Activated T-cell treated with anti-CD3 and anti-CD28 coated beads for 4 hours (primary cell): ENCODE results near the gene FETUB.

Experiments used
- DNase-seq: peaks from one replicate; pipeline ENCODE4 v3.0.0-alpha.2; 2020

The FETUB gene

DNA sequence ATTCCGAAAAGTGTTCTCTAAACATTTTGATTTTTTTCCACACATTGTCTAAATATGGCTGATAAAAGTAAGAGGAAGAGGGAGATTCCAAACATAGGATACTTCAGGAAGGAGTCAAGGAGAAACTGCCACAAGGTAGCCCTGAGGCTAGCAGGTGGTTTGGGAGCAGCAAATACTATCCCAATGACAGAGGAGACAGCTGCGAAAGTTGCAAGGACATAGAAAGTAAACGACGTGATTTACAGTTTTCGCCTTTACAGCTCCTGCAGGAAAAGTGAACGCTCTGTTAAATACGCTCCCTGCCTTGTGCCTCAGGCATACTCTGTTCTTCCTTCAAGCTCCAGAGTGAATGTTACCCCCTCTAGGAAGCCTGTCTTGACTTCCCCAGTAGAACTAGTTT lies 3.7 kb upstream of the FETUB start:
- no peak for DNase-seq

DNA sequence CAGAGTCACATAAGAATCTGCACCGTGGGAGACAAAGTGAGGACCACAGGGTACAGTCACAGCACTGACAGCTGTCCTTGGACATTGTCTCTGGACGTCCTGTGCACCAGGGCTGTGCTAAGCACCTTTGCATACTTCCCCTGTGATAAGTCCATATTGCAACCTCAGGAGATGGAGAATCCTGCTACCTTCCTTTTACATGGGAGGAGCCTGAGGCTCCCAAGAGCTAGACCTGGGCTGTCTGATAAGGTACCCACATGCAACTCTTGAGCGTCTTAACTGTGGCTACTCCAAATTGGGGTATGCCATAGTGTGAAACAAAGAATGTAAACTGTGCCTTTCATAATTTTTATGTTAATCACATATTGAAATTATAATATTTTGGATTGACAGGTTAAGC lies 2.5 kb upstream of the FETUB start:
- no peak for DNase-seq

DNA sequence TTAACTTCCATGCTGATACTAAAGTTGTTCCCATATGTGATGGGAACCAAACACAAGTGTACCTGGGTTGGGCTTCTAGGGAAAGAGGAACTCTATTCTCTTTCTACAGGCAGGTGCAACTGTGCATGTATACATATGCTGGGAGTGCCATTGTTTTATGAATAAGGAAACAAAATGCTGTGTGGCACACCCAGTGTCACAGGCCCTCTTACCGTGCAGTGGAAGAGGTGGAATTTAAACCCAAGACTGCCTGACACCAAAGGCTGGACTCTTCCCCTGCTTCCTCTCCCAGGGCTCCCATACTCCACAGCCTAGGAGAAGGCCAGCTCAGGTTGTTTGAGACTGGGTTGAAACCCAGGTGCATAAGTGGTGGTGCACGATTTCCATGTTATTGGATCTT lies 1.9 kb upstream of the FETUB start:
- DNase-seq: no peak

DNA sequence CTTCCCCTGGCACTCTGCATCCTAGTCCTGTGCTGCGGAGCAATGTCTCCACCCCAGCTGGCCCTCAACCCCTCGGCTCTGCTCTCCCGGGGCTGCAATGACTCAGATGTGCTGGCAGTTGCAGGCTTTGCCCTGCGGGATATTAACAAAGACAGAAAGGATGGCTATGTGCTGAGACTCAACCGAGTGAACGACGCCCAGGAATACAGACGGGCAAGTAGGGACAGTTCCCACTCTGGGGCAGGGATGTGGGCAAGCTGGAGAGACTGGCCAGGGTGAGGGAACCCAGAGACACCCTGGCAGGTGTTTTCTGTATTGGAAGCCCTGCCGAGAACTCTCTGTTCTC lies 247 bp downstream of the FETUB start:
- no peak for DNase-seq

DNA sequence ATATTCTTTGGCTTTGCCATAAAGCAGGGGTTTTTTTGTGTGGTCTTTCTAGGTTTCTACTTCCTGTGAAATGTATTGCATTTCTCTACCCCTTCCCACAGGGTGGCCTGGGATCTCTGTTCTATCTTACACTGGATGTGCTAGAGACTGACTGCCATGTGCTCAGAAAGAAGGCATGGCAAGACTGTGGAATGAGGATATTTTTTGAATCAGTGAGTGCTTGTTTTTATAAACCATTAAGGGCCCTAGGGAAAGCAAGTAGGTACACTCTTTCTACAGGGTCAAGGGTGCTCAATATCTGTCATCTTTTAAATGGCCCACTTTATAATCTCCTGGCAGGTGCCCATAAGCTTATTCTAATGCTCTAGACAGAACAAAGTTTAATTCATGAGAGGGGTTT lies 730 bp downstream of the FETUB start:
- no peak for DNase-seq

DNA sequence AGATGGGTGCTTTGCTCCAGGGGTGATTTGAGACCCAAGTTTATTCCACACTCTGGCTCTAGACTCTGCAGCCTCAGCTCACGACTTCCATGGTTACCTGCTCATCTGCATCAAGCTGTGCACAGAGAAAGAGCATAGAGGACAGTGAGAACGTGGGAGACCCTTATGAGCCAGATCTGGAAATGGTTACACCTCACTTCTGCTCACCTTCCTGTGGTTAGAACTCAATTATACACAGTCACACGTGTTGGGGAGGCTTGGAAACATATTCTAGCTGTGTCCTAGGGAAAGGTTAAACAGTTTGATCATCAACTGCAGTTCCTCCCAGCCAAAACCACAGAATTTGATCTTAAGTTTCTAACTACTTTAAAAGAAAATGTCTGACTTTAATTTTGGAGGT lies 1.8 kb downstream of the FETUB start:
- DNase-seq: no peak

DNA sequence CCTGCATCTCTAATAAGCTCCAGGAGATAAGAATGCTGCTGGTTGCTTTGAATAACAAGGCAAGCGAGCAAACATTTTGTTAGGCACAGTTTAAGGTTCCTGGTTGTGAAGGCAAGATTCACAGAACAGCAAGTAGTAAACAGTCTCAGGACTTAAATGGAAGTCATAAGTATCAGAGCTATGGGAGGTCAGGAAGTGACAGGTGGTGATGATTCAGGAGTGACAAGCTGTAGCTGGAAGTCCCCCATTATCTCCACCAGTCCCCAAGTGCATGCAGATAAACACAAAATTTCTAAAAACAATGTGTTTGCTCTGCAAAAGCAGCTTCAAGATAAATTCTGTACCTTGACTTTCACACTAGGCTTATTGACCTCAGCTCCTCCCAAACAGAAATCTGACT lies 3.3 kb downstream of the FETUB start:
- no peak for DNase-seq

DNA sequence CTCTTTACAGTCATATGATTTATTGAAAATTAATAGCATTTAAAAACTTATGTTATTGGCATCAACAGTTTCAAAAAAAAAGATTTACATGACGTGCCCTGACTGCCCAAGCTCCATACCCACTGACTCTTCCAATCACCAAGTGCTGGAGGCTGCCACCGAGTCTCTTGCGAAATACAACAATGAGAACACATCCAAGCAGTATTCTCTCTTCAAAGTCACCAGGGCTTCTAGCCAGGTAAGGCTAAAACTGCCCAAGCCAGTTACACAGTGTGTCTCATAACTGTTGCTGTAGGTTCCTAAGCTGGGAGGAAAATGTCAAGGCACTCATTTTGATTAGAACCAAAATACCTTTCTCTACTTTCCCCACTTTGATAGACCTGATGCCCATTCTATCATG lies 4.5 kb downstream of the FETUB start:
- DNase-seq: no peak

DNA sequence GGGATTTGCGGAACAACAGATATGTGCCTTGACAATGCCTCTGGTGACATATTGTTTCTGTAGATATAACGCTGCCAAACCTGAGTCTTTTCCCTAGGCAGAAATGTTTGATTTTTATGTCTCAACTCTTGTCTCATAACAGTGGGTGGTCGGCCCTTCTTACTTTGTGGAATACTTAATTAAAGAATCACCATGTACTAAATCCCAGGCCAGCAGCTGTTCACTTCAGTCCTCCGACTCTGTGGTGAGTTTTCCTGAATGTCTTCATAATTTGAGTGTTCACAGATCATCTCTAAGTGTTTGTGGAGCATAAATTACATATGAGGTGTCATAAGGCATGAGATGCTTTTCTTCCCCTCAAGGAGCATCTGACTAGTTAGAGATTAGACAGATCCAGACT lies 5.9 kb downstream of the FETUB start:
- DNase-seq: no peak

DNA sequence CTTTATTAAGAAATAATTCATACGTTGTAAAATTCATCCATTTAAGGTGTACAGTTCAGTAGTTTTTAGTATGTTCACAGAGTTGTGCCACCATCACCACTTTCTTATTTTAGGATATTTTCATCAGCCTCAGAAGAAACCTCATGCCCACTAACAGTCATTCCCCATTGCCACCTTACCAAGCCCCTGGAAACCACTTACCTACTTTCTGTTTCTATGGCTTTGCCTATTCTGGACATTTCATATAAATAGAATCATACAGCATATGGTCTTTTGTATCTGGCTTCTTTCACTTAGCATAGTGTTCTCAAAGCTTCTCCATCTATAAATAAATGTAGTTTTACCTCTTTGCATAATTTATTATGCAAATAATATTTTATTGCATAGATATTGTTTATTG lies 6.6 kb downstream of the FETUB start:
- no peak for DNase-seq

DNA sequence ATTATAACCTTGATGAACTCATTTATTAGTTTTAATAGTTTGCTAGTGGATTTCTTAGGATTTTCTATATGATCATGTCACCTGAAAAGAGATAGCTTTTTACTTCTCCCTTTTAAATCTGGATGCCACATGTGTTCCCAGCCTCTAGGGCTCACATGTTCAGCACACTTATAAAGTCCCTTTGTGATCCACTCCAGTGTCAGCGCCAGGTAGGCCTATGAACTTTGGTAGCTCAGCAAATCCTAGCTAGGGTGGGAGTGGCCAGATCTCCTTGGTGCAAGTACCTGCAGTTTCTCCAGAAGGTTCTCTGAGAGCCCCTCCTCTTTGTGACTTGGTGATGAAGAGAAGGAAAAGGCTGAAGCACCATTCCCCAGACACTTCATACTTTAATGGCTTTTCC lies 8.7 kb downstream of the FETUB start:
- DNase-seq: no peak

DNA sequence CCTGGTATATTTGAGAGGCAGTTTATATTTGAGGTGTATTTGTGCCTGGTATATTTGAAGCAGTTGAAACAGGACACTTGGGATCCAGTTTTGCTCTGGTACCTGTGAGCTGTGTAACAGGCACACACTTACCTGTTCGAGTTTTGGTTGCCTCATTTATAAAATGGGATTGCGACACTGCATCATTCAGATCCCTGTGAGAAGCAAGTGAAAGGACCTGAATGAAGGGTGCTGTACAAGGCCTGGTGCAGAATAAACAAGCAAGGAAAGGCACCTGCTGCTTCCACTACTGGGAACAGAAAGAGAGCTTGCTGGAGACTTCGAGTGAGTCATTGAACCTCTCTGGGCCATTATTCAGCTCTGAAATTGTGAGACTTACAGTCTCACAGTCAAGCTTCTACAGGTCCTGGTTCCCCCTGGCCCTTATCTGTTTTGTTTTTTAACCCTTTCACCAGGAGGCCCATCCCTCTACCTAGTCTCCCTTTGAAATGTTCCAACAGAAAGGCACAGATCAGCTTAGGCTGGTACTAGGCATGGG lies 11.5 kb downstream of the FETUB start:
- DNase-seq: no peak

DNA sequence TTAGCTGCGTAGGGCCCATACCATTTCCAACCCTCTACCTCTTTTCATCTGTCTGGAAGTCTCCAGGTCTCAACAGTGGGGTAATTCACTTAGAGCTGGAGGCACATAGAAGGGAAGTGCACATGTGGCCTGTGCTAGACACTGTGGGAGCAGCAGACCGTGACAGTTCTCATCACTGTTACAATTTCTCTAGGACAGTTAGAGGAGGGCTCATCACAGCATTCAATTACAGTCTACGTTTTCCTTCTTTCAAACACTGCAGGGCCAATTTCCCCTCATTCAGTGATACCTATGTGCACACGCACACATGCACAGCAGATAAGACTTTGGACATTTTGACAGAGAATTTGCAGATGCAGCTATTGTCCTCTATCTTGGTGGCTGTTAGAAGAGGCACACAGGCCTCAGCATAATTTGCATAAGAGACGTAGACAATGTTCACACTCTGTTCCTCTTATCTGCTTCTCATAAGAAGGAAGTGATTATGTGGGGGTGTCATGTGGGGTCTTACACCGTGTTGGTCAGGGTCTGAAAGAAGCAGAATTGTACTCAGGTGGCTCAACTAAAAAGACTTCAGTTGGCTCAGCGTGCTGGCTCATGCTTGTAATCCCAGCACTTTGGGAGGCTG lies 13.0 kb downstream of the FETUB start:
- no peak for DNase-seq

DNA sequence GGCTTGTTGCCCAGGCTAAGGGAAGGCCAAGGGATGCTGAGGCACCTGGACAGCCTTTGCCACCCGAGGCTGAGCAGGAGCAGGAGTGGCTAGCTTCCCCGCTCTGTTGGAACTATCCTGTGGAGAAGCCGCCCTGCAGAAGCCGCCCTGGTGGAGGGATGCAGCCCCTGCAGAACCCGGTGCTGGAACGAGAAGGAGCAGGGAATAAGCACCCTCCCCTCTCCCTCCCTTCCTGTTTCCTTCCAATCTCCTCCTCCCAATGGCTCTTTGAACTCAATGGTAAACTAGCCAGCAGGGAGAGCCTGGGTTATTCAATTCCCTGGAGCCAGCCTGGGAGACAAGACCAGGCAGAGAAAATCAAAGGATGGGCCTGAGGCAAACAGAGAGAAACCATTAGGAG lies 13.8 kb downstream of the FETUB start:
- DNase-seq: no peak

DNA sequence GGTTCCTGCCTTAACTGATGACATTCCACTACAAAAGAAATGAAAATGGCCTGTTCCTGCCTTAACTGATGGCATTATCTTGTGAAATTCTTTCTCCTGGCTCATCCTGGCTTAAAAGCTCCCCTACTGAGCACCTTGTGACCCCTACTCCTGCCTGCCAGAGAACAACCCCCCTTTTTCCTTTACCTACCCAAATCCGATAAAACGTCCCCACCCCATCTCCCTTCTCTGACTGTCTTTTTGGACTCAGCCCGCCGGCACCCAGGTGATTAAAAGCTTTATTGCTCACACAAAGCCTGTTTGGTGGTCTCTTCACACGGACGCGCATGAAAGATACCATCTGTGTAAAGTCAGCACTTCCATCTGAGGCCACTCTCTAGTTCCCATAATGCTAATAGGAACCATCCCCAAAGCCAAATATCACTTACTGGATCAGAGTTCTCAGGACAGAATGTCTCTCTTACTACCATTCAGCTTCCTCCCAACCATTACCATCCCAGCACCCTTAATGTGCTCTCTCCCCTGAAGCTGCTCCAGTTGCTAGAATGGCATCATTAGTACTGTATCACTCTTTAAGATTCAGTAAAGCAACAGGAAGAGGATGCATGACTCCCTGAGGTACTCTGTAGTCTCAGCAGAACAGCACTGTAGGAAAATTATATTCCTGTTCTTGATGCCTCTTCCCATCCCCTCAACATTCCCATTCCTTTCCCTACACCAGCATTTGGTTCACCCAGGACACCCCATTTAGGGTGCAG lies 23.3 kb downstream of the FETUB start:
- no peak for DNase-seq

DNA sequence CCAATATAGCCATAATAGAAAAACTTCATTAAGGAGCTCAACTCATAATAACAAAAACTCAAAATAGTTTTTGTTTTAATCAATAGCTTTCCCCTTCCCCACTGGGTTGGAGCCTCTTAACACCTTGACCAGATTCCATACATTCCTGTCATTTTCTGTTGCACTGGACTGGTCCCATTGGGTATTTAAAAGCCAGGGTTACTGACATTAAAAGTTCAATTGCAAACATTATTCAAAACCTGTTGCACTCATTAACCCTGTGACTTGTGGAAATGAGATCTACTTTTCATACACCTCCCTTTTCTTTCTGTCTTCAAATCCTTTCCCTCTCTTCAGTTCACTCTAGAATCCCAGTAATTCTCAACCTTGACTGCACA lies 23.9 kb downstream of the FETUB start:
- DNase-seq: no peak

DNA sequence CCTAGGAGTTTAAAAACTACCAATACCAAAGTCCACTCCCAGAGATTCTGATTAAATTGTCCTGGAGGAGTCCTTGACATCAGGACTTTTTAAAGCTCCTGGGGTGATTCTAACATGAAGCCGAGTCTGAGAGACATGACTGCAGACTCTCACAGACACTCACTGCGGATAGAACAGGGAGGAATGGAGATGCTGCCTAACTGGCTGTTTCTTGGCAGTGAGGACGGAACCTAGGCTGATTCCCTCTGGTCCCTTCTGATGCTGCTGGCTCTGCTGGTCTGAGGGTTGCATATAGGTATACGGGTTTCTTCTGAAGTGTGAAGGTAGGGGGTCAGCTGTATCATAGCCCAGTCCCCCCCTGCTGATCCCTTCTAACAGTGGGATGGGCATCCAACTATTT lies 24.3 kb downstream of the FETUB start:
- DNase-seq: no peak

DNA sequence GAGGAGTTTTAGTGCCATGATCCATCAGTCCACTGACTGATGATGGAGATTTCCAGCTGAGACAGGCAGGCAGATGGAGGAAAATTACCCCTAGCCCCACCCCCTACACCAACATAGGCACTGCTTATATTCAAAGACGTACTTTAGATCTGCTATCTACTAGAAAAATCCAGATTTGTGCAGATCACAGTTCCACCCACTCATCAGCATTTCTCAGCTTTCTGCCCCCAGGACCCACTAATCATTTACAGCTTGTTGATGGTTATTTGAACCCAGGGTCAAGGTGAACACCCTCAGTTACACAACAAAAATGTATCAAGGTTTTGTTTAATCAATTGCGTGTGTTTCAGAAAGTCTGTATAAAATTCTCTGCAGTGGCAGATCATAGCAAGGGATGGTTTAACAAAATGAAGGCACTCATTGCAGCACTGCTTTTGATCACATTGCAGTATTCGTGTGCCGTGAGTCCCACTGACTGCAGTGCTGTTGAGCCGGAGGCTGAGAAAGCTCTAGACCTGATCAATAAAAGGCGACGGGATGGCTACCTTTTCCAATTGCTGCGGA lies 25.5 kb downstream of the FETUB start, which contains the start of gene HRG:
Gene HRG, plus strand, starts transcription at position 390 of the 564 bp plus-strand sequence. Its CDS starts 18 bp downstream, at position 408.
- DNase-seq: no peak

DNA sequence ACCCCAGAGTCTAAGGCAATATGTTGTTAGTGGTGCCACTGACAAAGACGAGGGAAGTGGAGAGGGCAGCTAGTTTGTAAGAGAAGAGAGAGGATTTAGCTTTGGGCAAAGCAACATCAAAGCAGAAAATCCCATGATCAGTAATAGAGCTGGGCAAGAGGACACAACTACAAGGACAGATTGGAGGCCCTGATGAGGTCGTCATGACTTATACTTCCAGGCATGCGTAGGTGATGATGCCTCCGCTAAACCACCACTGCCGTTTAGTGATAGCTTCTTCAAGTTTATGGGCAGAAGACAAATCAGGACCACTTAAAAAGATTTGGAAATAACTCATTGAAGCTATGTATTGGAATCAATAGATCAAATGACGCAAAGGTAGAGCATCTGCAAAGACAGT lies 28.2 kb downstream of the FETUB start:
- no peak for DNase-seq

DNA sequence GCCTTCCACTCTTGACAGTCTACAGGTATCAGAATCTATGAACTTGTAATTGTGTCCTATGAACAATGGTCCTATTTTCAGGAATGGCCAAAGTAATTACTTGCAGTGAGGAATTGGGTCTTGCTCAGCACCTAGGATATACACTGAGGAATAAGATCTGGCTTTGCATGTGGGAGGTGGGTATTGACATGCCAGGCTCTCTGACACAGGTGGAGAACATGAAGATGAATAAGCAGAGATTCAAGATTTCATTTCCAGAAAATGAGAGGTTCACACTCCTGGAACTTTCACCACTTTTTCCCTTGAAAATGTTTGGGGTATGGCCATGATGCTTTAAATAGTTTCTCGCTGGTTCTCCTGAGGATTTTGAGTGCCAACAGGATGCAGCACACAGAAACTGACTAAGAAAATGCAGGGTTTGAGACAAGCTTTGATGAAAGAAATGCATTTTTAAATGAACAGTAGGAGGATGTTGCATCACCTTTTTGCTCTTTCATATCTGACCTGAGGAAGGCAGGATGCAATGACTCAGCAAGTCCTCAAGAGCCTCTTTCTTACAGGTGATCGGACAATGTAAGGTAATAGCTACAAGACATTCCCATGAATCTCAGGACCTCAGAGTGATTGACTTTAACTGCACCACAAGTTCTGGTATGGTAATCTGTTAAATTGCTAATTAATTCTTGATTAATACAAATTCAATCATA lies 29.3 kb downstream of the FETUB start:
- no peak for DNase-seq

DNA sequence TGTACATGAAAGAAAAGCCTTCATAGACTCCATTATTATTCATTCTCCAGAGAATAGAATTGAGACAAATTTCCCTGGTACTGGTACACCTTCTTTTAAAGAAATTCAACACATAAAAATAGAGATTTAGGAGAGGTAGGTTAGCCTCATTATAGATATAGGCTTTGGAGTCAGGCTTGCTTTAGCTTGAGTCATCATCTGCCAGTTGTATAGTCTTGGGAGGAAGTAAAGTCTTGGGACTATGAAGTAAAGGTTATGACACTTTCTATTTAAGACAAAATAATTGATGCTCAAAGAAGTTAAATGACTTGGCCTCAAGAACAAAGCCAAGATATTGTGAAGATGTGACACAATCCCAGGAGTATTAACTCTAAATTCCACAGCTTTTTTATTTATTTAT lies 30.0 kb downstream of the FETUB start:
- DNase-seq: no peak

DNA sequence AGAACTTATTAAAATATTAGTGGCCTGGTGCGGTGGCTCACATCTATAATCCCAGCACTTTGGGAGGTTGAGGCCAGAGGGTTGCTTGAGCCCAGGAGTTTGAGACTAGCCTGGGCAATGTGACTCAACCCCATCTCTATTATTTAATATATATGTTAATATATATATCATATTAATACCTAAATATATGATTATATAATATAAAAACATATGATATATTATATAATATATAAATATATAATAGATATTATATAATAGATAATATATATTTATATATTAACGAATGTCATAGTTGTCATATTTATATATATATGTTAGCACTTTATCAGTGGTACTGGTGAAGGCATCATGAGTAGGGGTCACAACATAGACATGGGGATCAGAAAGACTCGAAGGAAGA lies 30.9 kb downstream of the FETUB start:
- no peak for DNase-seq

DNA sequence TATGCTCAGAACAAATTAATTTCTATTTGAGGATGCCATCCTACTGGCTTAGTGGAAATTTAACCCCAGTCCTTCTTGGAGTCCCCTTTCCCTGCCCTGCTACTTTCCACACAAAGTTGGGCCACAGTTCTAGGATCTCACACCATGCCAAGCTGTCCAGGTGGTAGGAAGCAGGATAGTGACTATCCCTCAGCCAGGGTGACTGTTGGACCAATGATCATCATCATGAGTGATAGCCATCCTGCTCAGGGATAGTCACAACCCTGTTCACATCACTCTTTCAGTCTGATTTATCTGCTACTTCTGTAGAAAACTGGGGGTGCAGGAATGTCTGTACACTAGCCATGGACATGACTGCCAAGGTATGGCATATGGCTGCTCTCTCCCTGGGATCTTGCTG lies 38.4 kb downstream of the FETUB start:
- DNase-seq: no peak

DNA sequence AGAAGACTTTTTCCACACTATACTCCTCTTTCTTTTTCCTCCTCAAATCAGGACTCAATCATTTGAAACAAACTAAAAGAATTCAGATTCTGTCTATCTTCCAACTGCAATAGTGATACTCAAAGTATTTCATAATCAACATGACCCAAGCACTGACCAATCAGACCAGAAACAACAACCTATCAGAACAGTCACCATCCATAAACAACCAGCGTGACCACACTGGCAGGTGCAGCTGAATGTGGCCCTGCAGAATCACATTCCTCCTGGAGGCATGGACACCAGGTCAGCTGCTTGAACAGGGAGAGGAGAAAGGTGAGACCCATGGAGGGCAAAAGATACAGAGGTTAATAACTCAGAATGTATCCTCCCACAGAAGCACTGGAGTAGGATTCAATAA lies 39.0 kb downstream of the FETUB start:
- no peak for DNase-seq
